Mucosa of descending colon (tissue), 3 donors: ENCODE results near the gene METTL25B. TPM values are rescaled to one million over a fixed set of nuclear protein-coding genes. Genes with fewer than 3 reads are reported as not detected.

Experiments used
- ATAC-seq: fragments of 200-7000 bp; cut with Tn5 transposase; one replicate; pipeline ENCODE4 v1.9.1; 2020; ENCODE audit warnings: mild to moderate bottlenecking, moderate library complexity
- DNase-seq, 3 donors: peaks; one replicate each; pipeline ENCODE4 v3.0.0-alpha.2; 2020
- H3K36me3 ChIP-seq: fragments of 200-600 bp; one replicate; pipeline ENCODE4 v1.8.0; 2021; ENCODE audit warnings: low read depth, mild to moderate bottlenecking
- H3K4me1 ChIP-seq: fragments of 200-600 bp; one replicate; pipeline ENCODE4 v1.8.0; 2021; ENCODE audit warnings: low read depth, mild to moderate bottlenecking
- H3K4me3 ChIP-seq: fragments of 200-600 bp; one replicate; pipeline ENCODE4 v1.8.0; 2021; ENCODE audit warnings: mild to moderate bottlenecking
- H3K9me3 ChIP-seq: fragments of 200-600 bp; one replicate; pipeline ENCODE4 v1.8.0; 2021; ENCODE audit warnings: mild to moderate bottlenecking
- intact Hi-C, 2 donors: fragments of 100-400 bp; cut with DNase I in 1 of 2; cut with micrococcal nuclease in 1 of 2; formaldehyde crosslinking; loops; one replicate each; pipeline versions ENCODE4 v1.11.0 to v1.11.1; 2022; cut with DNase I, micrococcal nuclease
- total RNA-seq, 3 donors: library from RNA; stranded (reverse); fragmentation: NEBNext Ultra II Directional in 2 of 3; extraction: Animal tissue kit (Norgen Biotek cat#: 25700) in 2 of 3; gene quantifications; one replicate each; pipeline versions ENCODE4 v1.2.1 to v1.2.4, GENCODE V29; 2021 to 2023
- TF ChIP-seq, protein P1 (sequence below): fragments of 200-600 bp; IDR thresholded peaks from one replicate; pipeline ENCODE4 v1.8.0; 2022; ENCODE audit warnings: antibody characterized with exemption, mild to moderate bottlenecking
- donor health status: DM: no; HTN: no; CAD: no; lungs with moderate emphysema.
- donor health status: DM: no; HTN: no; CAD: no.
- donor health status: DM: no; HTN: yes; CAD: no.

The METTL25B gene
- total RNA-seq, 3 donors from 2014 or later: 35.1 to 58.6 (median 44.4) TPM

DNA sequence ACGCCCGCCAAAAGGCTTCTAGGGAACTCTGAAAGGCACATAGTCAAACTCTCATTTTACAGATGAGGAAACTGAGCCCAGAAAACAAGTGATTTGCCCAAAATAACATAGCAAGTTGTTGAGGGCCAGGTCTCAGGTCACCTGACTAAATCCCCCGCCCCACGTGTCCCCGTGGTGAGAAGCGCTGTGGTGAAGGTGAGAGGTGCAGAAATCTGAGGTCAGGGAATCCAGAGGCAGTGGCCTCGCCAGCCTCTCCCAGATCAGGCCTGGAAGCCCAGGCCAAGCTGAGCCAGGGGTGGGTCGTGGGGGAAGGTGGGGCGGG is 18.1 kb downstream of the METTL25B start:
- Histone ChIP-seq H3K36me3 (peaks cover 7% of the 10 kb centered on the region), H3K4me1 (peaks cover 45% of the 10 kb centered on the region), H3K4me3 (no peak overlapping the region), H3K9me3 (no peaks in the 10 kb centered on the region)
- TF ChIP-seq, protein P1, sequence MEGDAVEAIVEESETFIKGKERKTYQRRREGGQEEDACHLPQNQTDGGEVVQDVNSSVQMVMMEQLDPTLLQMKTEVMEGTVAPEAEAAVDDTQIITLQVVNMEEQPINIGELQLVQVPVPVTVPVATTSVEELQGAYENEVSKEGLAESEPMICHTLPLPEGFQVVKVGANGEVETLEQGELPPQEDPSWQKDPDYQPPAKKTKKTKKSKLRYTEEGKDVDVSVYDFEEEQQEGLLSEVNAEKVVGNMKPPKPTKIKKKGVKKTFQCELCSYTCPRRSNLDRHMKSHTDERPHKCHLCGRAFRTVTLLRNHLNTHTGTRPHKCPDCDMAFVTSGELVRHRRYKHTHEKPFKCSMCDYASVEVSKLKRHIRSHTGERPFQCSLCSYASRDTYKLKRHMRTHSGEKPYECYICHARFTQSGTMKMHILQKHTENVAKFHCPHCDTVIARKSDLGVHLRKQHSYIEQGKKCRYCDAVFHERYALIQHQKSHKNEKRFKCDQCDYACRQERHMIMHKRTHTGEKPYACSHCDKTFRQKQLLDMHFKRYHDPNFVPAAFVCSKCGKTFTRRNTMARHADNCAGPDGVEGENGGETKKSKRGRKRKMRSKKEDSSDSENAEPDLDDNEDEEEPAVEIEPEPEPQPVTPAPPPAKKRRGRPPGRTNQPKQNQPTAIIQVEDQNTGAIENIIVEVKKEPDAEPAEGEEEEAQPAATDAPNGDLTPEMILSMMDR: no peak
- ATAC-seq: no peak
- no peak for DNase-seq
- intact Hi-C loops: no loop called here

DNA sequence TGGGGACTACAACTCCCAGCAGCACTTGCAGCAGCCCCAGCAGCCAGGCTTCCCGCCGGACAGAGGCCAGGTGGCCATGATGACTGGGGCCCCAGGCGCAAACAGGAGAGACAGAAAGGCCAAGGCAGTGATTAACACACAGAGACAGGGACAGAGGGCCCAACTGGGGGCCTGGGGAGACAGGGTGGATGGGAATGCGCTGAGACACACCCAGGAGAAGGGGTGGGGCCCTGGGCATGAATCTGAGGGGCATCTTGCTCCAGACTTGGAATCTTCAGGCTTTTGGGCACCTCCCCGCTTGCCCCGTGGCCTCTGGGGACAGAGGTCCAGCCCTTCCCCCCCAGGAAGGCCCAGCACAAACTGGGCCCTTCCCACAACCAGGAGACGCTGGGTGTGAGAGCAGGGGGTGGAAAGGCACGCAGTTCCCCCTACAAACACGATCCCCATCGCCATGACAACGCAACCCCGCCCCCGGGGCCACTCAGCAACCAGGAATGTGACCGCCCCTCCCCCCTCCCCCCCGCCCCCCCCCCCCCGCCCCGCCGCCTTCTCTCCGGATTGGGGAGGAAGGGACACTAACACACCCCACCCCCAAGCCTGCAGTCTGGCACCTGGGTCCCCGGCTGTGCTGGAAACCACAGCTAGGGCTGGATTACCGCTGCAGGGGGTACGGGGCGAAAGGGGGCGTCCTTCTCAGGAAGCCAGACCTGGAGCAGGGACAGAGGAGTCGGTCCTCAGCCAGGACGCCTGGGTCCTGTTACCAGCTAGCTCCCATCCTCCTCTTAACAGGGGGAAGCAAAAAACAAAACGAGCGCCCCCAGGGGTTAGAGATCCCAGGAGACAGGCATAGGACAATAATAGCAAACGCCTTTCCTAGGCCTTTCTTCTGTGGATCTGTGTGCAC is 18.7 kb downstream of the METTL25B start:
- H3K36me3 ChIP-seq: peaks cover 7% of the 10 kb centered on the region
- H3K4me3 ChIP-seq: no peak overlapping the region
- TF ChIP-seq, protein P1: no peak
- intact Hi-C loops: no loop called here
- no peaks in the 10 kb centered on the region for H3K9me3 ChIP-seq
- H3K4me1 ChIP-seq: peaks cover 41% of the 10 kb centered on the region
- peak; percentile 88 to 94 (median 90) for DNase-seq
- ATAC-seq: peak; percentile 48

DNA sequence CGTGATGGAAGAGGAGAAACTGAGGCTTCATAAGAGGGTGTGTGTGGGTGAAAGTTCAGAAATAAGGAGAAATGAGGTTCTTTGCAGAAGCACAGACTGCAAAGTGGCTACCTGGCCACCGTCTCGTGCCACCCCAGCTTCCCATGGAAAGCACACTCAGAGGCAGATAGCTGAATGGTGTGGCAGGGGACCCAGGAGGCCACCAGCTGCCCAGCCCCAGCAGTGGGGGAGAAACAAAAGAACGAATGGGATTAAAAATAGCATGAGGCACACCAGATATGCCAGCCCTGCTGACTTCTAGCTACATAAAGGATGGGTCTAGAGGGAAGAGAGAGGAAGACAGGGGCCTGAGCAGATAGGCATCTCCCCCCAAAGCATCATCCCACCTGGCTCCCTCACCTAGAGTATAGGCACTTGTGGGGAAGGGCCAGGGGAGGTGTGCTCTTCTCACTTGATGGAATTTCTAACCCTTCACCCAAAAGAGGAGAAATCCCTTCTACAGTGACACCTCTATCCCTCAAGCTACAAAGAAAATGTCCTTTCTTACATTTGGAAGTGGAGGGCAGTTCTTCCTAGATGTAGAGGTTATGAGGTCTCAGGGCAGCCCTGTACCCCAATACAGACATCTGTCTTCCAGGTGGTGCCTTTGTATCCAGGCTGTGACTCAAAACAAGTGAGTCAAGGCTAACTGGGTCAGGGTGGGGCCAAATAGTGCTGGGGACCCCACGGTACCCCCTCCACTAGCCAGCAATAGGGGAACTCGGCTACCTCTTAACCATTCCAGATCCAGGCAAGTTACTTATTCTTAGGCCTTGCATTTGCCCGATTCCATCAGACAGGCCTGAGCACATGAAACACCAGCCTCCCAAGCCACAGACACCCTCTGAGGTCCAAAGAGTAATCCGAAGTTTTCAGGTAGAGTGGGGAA is 19.7 kb downstream of the METTL25B start:
- H3K9me3 ChIP-seq: no peaks in the 10 kb centered on the region
- ATAC-seq (no peak), DNase-seq (no peak)
- peaks cover 48% of the 10 kb centered on the region for H3K4me1 ChIP-seq
- intact Hi-C loops: no loop called here
- peaks cover 7% of the 10 kb centered on the region for H3K36me3 ChIP-seq
- no peak overlapping the region for H3K4me3 ChIP-seq
- TF ChIP-seq, protein P1: no peak

DNA sequence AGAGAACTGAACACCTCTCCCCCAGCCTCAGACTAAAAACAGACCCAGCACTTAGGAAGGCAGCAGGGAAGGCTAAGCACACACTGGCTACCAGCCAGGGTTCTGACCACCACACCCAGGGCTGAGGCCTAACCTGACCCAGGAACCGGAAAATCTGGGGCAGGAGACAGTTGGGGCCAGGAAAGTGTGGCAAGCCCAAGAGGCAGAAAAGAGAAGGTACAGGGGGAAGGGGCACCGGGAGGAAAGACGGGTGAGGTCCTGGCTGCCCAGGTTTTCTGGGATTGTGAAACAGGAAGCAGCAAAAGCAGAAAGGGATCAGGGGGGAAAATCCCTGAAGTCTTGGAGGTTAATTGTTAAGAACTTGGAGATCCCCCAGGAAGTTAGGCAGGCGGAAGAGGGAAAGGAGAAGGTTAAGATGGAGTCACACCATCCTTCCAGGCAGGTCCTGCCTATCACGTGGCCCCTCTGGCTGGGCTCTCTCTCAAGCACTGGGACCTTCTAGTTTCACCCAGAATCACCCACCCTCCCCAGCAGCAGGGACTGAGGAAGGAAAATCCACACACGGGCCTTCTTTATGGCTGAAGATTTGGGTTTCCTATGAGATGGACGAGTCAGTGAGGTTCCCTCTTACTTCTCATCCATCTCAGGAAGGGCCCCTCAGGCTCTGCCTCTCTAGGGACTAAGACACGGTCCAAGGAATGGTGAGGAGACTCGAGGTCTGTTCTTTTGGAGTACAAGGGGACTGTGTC is 20.6 kb downstream of the METTL25B start:
- TF ChIP-seq, protein P1: no peak
- peaks cover 7% of the 10 kb centered on the region for H3K36me3 ChIP-seq
- peak; percentile 77 to 83 (median 77) for DNase-seq
- no peaks in the 10 kb centered on the region for H3K9me3 ChIP-seq
- ATAC-seq: peak; percentile 40
- H3K4me3 ChIP-seq: no peak overlapping the region
- intact Hi-C loops: no loop called here
- peaks cover 52% of the 10 kb centered on the region for H3K4me1 ChIP-seq

DNA sequence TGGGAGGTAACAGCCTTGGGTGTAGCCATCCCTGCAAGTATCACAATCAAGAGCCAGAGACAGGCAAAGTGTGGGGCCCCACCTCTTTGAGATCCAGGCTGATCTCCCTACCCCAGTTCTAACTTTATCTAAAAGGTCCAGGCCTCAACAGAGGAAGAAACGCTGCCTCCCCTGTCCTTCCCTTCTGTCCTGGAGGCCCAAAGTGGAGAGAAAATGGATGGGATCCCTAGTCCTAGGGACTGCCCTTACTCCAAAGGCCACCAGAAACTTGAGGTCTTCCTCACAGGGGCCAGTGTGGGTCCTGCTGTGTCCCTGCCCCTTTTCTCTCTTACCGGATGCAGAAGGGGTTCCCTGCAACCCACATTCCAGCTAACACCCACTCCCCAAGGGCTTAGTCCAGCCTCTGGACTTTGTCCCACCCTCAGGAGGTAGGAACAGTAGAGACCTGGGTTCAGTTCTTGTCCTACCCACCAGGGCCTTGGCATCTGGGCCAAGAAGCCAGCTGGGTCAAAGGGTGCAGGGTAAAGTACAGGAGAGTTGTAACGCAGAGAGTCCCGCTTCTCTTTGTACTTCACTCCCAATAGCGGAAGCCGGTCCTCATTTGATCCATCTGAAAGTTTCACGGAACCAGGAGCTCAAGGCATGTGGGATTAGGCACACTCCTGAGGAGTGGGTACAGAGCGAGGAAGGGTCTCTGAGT is 21.3 kb downstream of the METTL25B start:
- H3K36me3 ChIP-seq: peaks cover 5% of the 10 kb centered on the region
- no peak overlapping the region for H3K4me3 ChIP-seq
- DNase-seq: peak; percentile 65 to 81 (median 74)
- peak; percentile 42 for ATAC-seq
- peaks cover 52% of the 10 kb centered on the region for H3K4me1 ChIP-seq
- no peaks in the 10 kb centered on the region for H3K9me3 ChIP-seq
- intact Hi-C loops: no loop called here
- TF ChIP-seq, protein P1: no peak
